MCF 10A (cell line): Measurements from ENCODE around the gene ERGIC1. TPM values are rescaled to one million over a fixed set of nuclear protein-coding genes. Genes with fewer than 3 reads are reported as not detected.

Experiments used
- BruUV-seq: library from RNA; stranded (reverse); fragments of 400-500 nt; replicated peaks from 2 replicates; lab custom pipeline; 2021; lab: Mats Ljungman, UMichigan
- CTCF ChIA-PET: fragments of 300-600 bp; sonication (Branson Sonifier 250); formaldehyde crosslinking; extraction: SDS; loops from one replicate; lab custom pipeline; 2021; ENCODE audit warnings: antibody characterized with exemption, inconsistent platforms; lab: Yijun Ruan, JAX
- POLR2A ChIA-PET: fragments of 300-600, 350-650 bp; sonication (Branson Sonifier 250); formaldehyde crosslinking; extraction: SDS; loops from one replicate; lab custom pipeline; 2020; ENCODE audit warnings: antibody characterized with exemption, inconsistent platforms; lab: Yijun Ruan, JAX
- DNase-seq: peaks from one replicate; pipeline ENCODE4 v3.0.0-alpha.2; 2018; ENCODE audit not compliant: unreplicated experiment
- H3K27ac Mint-ChIP-seq: one replicate; pipeline ENCODE4 v1.8.0; 2022; ENCODE audit warnings: mild to moderate bottlenecking, low read depth, mixed read lengths; ENCODE audit not compliant: unreplicated experiment
- H3K27me3 Mint-ChIP-seq: one replicate; pipeline ENCODE4 v1.8.0; 2022; ENCODE audit warnings: mixed read lengths; ENCODE audit not compliant: insufficient read depth, unreplicated experiment
- H3K36me3 Mint-ChIP-seq: one replicate; pipeline ENCODE4 v1.8.0; 2022; ENCODE audit warnings: mild to moderate bottlenecking, moderate library complexity, mixed read lengths; ENCODE audit not compliant: insufficient read depth, unreplicated experiment
- H3K4me1 Mint-ChIP-seq: one replicate; pipeline ENCODE4 v1.8.0; 2022; ENCODE audit warnings: mixed read lengths; ENCODE audit not compliant: insufficient read depth, unreplicated experiment
- H3K4me3 Mint-ChIP-seq: one replicate; pipeline ENCODE4 v1.8.0; 2022; ENCODE audit warnings: mild to moderate bottlenecking, moderate library complexity, mixed read lengths; ENCODE audit not compliant: unreplicated experiment
- H3K9me3 Mint-ChIP-seq: one replicate; pipeline ENCODE4 v1.8.0; 2022; ENCODE audit warnings: mixed read lengths; ENCODE audit not compliant: unreplicated experiment
- CTCF ChIP-seq: fragments of 200-600 bp; IDR thresholded peaks from one replicate; pipeline ENCODE4 v1.8.0; 2022; ENCODE audit warnings: antibody characterized with exemption, mild to moderate bottlenecking; ENCODE audit not compliant: unreplicated experiment
- intact Hi-C: fragments of 100-400 bp; cut with micrococcal nuclease; formaldehyde crosslinking; loops from 2 replicates; pipeline ENCODE4 v1.14.1; 2022
- total RNA-seq: library from RNA; stranded (reverse); gene quantifications from 2 replicates; pipeline ENCODE4 v1.2.3, GENCODE V29; 2022

The ERGIC1 gene
- total RNA-seq, 1 experiment from 2014 or later, result 257 TPM

- no peak for DNase-seq
- Mint-ChIP-seq H3K4me1 (peaks cover 18% of the 10 kb centered on the region), H3K4me3 (no peak overlapping the region), H3K27me3 (no peaks in the 10 kb centered on the region), H3K9me3 (no peaks in the 10 kb centered on the region), H3K27ac (no peak overlapping the region), H3K36me3 (peaks cover 12% of the 10 kb centered on the region)
- no peak for TF ChIP-seq CTCF
- BruUV-seq, result no TSS peak
- CTCF ChIA-PET, result interaction anchor here (0.7 to 4.0 kb wide), 10 partner anchors 13 to 896 kb away, joined by 3 to 26 read pairs (median 4); partner anchors contain the start of gene DUSP1
- intact Hi-C loops, result loop anchor here (2.0 to 5.0 kb wide), 3 partner anchors 19 to 34 kb away; partner anchors contain the start of gene ERGIC1
- POLR2A ChIA-PET, result interaction anchor here (1.5 to 11.0 kb wide), 13 partner anchors 8 to 153 kb away, joined by 5 to 520 read pairs (median 33); partner anchors contain the start of gene DUSP1
Measured at GRCh38 chr5:172867761-172868435, 33.8 kb downstream of the ERGIC1 start.

GRCh38 chr5:172868436-172868923, 34.4 kb downstream of the ERGIC1 start:
- Mint-ChIP-seq H3K27me3 (no peaks in the 10 kb centered on the region), H3K27ac (no peak overlapping the region), H3K36me3 (peaks cover 11% of the 10 kb centered on the region), H3K9me3 (no peaks in the 10 kb centered on the region), H3K4me1 (peaks cover 15% of the 10 kb centered on the region), H3K4me3 (no peak overlapping the region)
- BruUV-seq, result no TSS peak
- peak; percentile 89 for DNase-seq
- CTCF ChIA-PET, result interaction anchor here (0.7 to 4.0 kb wide), 14 partner anchors 8 to 152 kb away, joined by 3 to 26 read pairs (median 6); partner anchors contain the start of gene DUSP1
- POLR2A ChIA-PET, result interaction anchor here (1.0 to 11.0 kb wide), 18 partner anchors 8 to 153 kb away, joined by 5 to 520 read pairs (median 19); partner anchors contain the start of genes ATP6V0E1 and DUSP1
- TF ChIP-seq CTCF, result no peak
- intact Hi-C loops, result loop anchor here (2.0 to 5.0 kb wide), 3 partner anchors 18 to 34 kb away; partner anchors contain the start of gene ERGIC1

GRCh38 chr5:172868924-172869591, 35.0 kb downstream of the ERGIC1 start:
- ChIA-PET POLR2A (interaction anchor here (0.7 to 11.0 kb wide), 25 partner anchors 9 to 154 kb away, joined by 3 to 520 read pairs (median 9); partner anchors contain the start of genes ATP6V0E1 and DUSP1), CTCF (interaction anchor here (0.8 to 4.0 kb wide), 17 partner anchors 8 to 152 kb away, joined by 3 to 26 read pairs (median 6); partner anchors contain the start of gene ERGIC1)
- no peaks in the 10 kb centered on the region for H3K27me3 Mint-ChIP-seq
- intact Hi-C loops, result loop anchor here (1.0 to 5.0 kb wide), 6 partner anchors 18 to 153 kb away; partner anchors contain the start of gene ERGIC1
- BruUV-seq, result no TSS peak
- H3K4me1 Mint-ChIP-seq, result peaks cover 15% of the 10 kb centered on the region
- peak; percentile 99 for DNase-seq
- no peak overlapping the region for H3K4me3 Mint-ChIP-seq
- H3K36me3 Mint-ChIP-seq, result peaks cover 6% of the 10 kb centered on the region
- no peak overlapping the region for H3K27ac Mint-ChIP-seq
- no peaks in the 10 kb centered on the region for H3K9me3 Mint-ChIP-seq
- no peak for TF ChIP-seq CTCF
